Right atrium auricular region (tissue), 2 donors: ENCODE data around the gene RFTN1. TPM values are rescaled to one million over a fixed set of nuclear protein-coding genes. Genes with fewer than 3 reads are reported as not detected.

Source experiments
- DNase-seq: peaks from one replicate; pipeline ENCODE4 v3.0.0-alpha.2; 2019; ENCODE audit warnings: low spot score
- H3K27ac ChIP-seq, 2 donors: fragments of 200-600 bp; sonication (generic); 1 replicate in 1 of 2; 2 replicates in 1 of 2; pipeline ENCODE4 v1.5.1; 2016 to 2019
- H3K27me3 ChIP-seq, 2 donors: fragments of 200-600 bp; sonication (generic); one replicate each; pipeline versions ENCODE4 v1.5.1 to v1.6.0; 2017 to 2019
- H3K36me3 ChIP-seq: fragments of 200-600 bp; sonication (generic); one replicate; pipeline ENCODE4 v1.5.1; 2016
- H3K4me1 ChIP-seq, 2 donors: fragments of 200-600 bp; sonication (generic); one replicate each; pipeline versions ENCODE4 v1.5.1 to v1.6.0; 2017 to 2019
- H3K4me3 ChIP-seq, 2 donors: fragments of 200-600 bp; sonication (generic); 1 replicate in 1 of 2; 2 replicates in 1 of 2; pipeline ENCODE4 v1.5.1; 2017 to 2019; ENCODE audit warnings: mild to moderate bottlenecking in 1 of 2, moderate library complexity in 1 of 2
- H3K9me3 ChIP-seq, 2 donors: fragments of 200-600 bp; sonication (generic); one replicate each; pipeline ENCODE4 v1.5.1; 2019
- CTCF ChIP-seq, 2 donors: fragments of 200-600 bp; sonication (generic); IDR thresholded peaks; one replicate each; pipeline ENCODE4 v1.5.1; 2019; ENCODE audit warnings: antibody characterized with exemption in 2 of 2
- total RNA-seq, 2 donors: library from RNA; depleted of rRNA; stranded (reverse); fragments of >200 nt; gene quantifications; one replicate each; pipeline ENCODE4 v1.1.0, GENCODE V29; 2016

Gene RFTN1
- total RNA-seq, 2 donors from 2014 or later = 15.9 to 33.6 TPM

- no peaks in the 10 kb centered on the region for H3K36me3 ChIP-seq
- H3K9me3 ChIP-seq = no peaks in the 10 kb centered on the region
- no peak overlapping the region for H3K27ac ChIP-seq
- no peak overlapping the region for H3K4me3 ChIP-seq
- no peak for TF ChIP-seq CTCF (IDR thresholded peaks at IDR 0.05)
- peaks cover 0 to 36% of the 10 kb centered on the region in 2 donors for H3K4me1 ChIP-seq
- DNase-seq = no peak
- no peaks in the 10 kb centered on the region for H3K27me3 ChIP-seq
These were observed 28.0 kb downstream of the RFTN1 start for GRCh38 chr3:16485395-16485992.

- no peak for TF ChIP-seq CTCF (IDR thresholded peaks at IDR 0.05)
- no peaks in the 10 kb centered on the region for H3K36me3 ChIP-seq
- no peak overlapping the region for H3K27ac ChIP-seq
- no peaks in the 10 kb centered on the region for H3K9me3 ChIP-seq
- H3K4me3 ChIP-seq = no peak overlapping the region
- H3K27me3 ChIP-seq = no peaks in the 10 kb centered on the region
- DNase-seq = no peak
- H3K4me1 ChIP-seq = peaks cover 0 to 36% of the 10 kb centered on the region in 2 donors
These were observed 28.5 kb downstream of the RFTN1 start for GRCh38 chr3:16484984-16485383.

- peaks cover 0 to 36% of the 10 kb centered on the region in 2 donors for H3K4me1 ChIP-seq
- H3K36me3 ChIP-seq = no peaks in the 10 kb centered on the region
- no peaks in the 10 kb centered on the region for H3K9me3 ChIP-seq
- no peak for DNase-seq
- no peak overlapping the region for H3K27ac ChIP-seq
- no peak overlapping the region for H3K4me3 ChIP-seq
- no peak for TF ChIP-seq CTCF (IDR thresholded peaks at IDR 0.05)
- no peaks in the 10 kb centered on the region for H3K27me3 ChIP-seq
These were observed 29.3 kb downstream of the RFTN1 start for GRCh38 chr3:16484216-16484615.

GRCh38 chr3:16482770-16483531 lies 30.5 kb downstream of the RFTN1 start:
- H3K4me3 ChIP-seq = no peak overlapping the region

GRCh38 chr3:16482194-16482769 lies 31.2 kb downstream of the RFTN1 start:
- H3K4me3 ChIP-seq = no peak overlapping the region
- peak overlapping the region; percentile 22 to 24 for H3K27ac ChIP-seq
- H3K27me3 ChIP-seq = no peaks in the 10 kb centered on the region
- no peak for TF ChIP-seq CTCF (IDR thresholded peaks at IDR 0.05)
- H3K36me3 ChIP-seq = no peaks in the 10 kb centered on the region
- H3K9me3 ChIP-seq = no peaks in the 10 kb centered on the region
- H3K4me1 ChIP-seq = peaks cover 0 to 36% of the 10 kb centered on the region in 2 donors
- no peak for DNase-seq

More at GRCh38 chr3:16482770-16483531, 30.5 kb downstream of the RFTN1 start:
- no peak for DNase-seq
- no peak for TF ChIP-seq CTCF (IDR thresholded peaks at IDR 0.05)
- peaks cover 0 to 36% of the 10 kb centered on the region in 2 donors for H3K4me1 ChIP-seq
- H3K36me3 ChIP-seq = no peaks in the 10 kb centered on the region
- H3K27ac ChIP-seq = no peak overlapping the region
- H3K9me3 ChIP-seq = no peaks in the 10 kb centered on the region
- no peaks in the 10 kb centered on the region for H3K27me3 ChIP-seq
